ENCODE measurements around the gene SUPT3H.

The SUPT3H gene

GRCh38 chr6:44954281-44954680, 423.5 kb downstream of the SUPT3H start:
- Histone ChIP-seq H3K27me3 (ENCODE audit: control insufficient read depth, insufficient read depth, low read length) (no peaks in the 10 kb centered on the region), H3K27ac (ENCODE audit: low read depth, low read length) (no peak overlapping the region), H3K9ac (ENCODE audit: low read length) (no peak overlapping the region), H3K36me3 (ENCODE audit: control insufficient read depth, insufficient read depth, low read length) (peaks cover 2% of the 10 kb centered on the region), H3K4me3 (ENCODE audit: low read length) (no peak overlapping the region), H3K4me1 (ENCODE audit: control insufficient read depth, insufficient read depth, low read length) (no peaks in the 10 kb centered on the region)

- no peak overlapping the region for H3K4me3 ChIP-seq (ENCODE audit: low read length)
- no peaks in the 10 kb centered on the region for H3K4me1 ChIP-seq (ENCODE audit: control insufficient read depth, insufficient read depth, low read length)
- peaks cover 2% of the 10 kb centered on the region for H3K36me3 ChIP-seq (ENCODE audit: control insufficient read depth, insufficient read depth, low read length)
- H3K27me3 ChIP-seq (ENCODE audit: control insufficient read depth, insufficient read depth, low read length): no peaks in the 10 kb centered on the region
- no peak overlapping the region for H3K27ac ChIP-seq (ENCODE audit: low read depth, low read length)
- H3K9ac ChIP-seq (ENCODE audit: low read length): no peak overlapping the region
Observed at GRCh38 chr6:44951253-44951747, 426.4 kb downstream of the SUPT3H start.

- no peaks in the 10 kb centered on the region for H3K4me1 ChIP-seq (ENCODE audit: control insufficient read depth, insufficient read depth, low read length)
- H3K4me3 ChIP-seq (ENCODE audit: low read length): no peak overlapping the region
- H3K36me3 ChIP-seq (ENCODE audit: control insufficient read depth, insufficient read depth, low read length): peaks cover 2% of the 10 kb centered on the region
- H3K27me3 ChIP-seq (ENCODE audit: control insufficient read depth, insufficient read depth, low read length): no peaks in the 10 kb centered on the region
- no peak overlapping the region for H3K27ac ChIP-seq (ENCODE audit: low read depth, low read length)
- H3K9ac ChIP-seq (ENCODE audit: low read length): no peak overlapping the region
Observed at GRCh38 chr6:44949596-44950201, 428.0 kb downstream of the SUPT3H start.

GRCh38 chr6:44943541-44943940, 434.2 kb downstream of the SUPT3H start:
- H3K27ac ChIP-seq (ENCODE audit: low read depth, low read length): no peak overlapping the region
- H3K4me1 ChIP-seq (ENCODE audit: control insufficient read depth, insufficient read depth, low read length): no peaks in the 10 kb centered on the region
- H3K9ac ChIP-seq (ENCODE audit: low read length): no peak overlapping the region
- H3K27me3 ChIP-seq (ENCODE audit: control insufficient read depth, insufficient read depth, low read length): no peaks in the 10 kb centered on the region
- no peak overlapping the region for H3K4me3 ChIP-seq (ENCODE audit: low read length)
- H3K36me3 ChIP-seq (ENCODE audit: control insufficient read depth, insufficient read depth, low read length): no peaks in the 10 kb centered on the region

DNA sequence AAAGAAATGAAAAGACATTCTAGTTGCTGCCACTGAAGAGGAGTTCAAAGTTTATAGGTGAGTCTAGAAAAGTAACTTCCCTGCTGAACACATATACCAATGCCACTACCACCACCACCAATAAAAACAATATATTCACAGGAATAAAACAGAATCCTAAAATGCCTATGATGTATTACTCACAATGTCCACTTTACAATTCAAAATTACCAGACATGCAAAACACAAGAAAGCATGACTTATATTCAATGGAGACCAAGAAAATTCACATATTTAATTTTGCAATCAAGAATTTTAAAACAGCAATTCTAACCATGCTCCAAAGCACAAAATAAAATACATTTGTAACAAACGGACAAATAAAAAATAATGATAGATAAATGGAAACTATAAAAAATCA, 434.9 kb downstream of the SUPT3H start:
- Histone ChIP-seq H3K4me1 (ENCODE audit: control insufficient read depth, insufficient read depth, low read length) (no peaks in the 10 kb centered on the region), H3K27me3 (ENCODE audit: control insufficient read depth, insufficient read depth, low read length) (no peaks in the 10 kb centered on the region), H3K9ac (ENCODE audit: low read length) (no peak overlapping the region), H3K36me3 (ENCODE audit: control insufficient read depth, insufficient read depth, low read length) (no peaks in the 10 kb centered on the region), H3K27ac (ENCODE audit: low read depth, low read length) (no peak overlapping the region), H3K4me3 (ENCODE audit: low read length) (no peak overlapping the region)

GRCh38 chr6:44942201-44942600, 435.5 kb downstream of the SUPT3H start:
- Histone ChIP-seq H3K9ac (ENCODE audit: low read length) (no peak overlapping the region), H3K27ac (ENCODE audit: low read depth, low read length) (no peak overlapping the region), H3K4me3 (ENCODE audit: low read length) (no peak overlapping the region), H3K4me1 (ENCODE audit: control insufficient read depth, insufficient read depth, low read length) (no peaks in the 10 kb centered on the region), H3K27me3 (ENCODE audit: control insufficient read depth, insufficient read depth, low read length) (no peaks in the 10 kb centered on the region), H3K36me3 (ENCODE audit: control insufficient read depth, insufficient read depth, low read length) (no peaks in the 10 kb centered on the region)

GRCh38 chr6:44940367-44940766, 437.4 kb downstream of the SUPT3H start:
- Histone ChIP-seq H3K9ac (ENCODE audit: low read length) (no peak overlapping the region), H3K4me3 (ENCODE audit: low read length) (no peak overlapping the region), H3K4me1 (ENCODE audit: control insufficient read depth, insufficient read depth, low read length) (no peaks in the 10 kb centered on the region), H3K36me3 (ENCODE audit: control insufficient read depth, insufficient read depth, low read length) (no peaks in the 10 kb centered on the region), H3K27me3 (ENCODE audit: control insufficient read depth, insufficient read depth, low read length) (no peaks in the 10 kb centered on the region), H3K27ac (ENCODE audit: low read depth, low read length) (no peak overlapping the region)

- H3K4me1 ChIP-seq (ENCODE audit: control insufficient read depth, insufficient read depth, low read length): no peaks in the 10 kb centered on the region
- no peaks in the 10 kb centered on the region for H3K36me3 ChIP-seq (ENCODE audit: control insufficient read depth, insufficient read depth, low read length)
- H3K27ac ChIP-seq (ENCODE audit: low read depth, low read length): no peak overlapping the region
- H3K9ac ChIP-seq (ENCODE audit: low read length): no peak overlapping the region
- H3K4me3 ChIP-seq (ENCODE audit: low read length): no peak overlapping the region
- H3K27me3 ChIP-seq (ENCODE audit: control insufficient read depth, insufficient read depth, low read length): no peaks in the 10 kb centered on the region
Observed at GRCh38 chr6:44935693-44936300, 441.9 kb downstream of the SUPT3H start.

- no peak overlapping the region for H3K4me3 ChIP-seq (ENCODE audit: low read length)
- no peak overlapping the region for H3K9ac ChIP-seq (ENCODE audit: low read length)
- H3K4me1 ChIP-seq (ENCODE audit: control insufficient read depth, insufficient read depth, low read length): no peaks in the 10 kb centered on the region
- no peaks in the 10 kb centered on the region for H3K36me3 ChIP-seq (ENCODE audit: control insufficient read depth, insufficient read depth, low read length)
- no peaks in the 10 kb centered on the region for H3K27me3 ChIP-seq (ENCODE audit: control insufficient read depth, insufficient read depth, low read length)
- H3K27ac ChIP-seq (ENCODE audit: low read depth, low read length): no peak overlapping the region
Observed at GRCh38 chr6:44933108-44933507, 444.6 kb downstream of the SUPT3H start.

GRCh38 chr6:44932651-44933091, 445.1 kb downstream of the SUPT3H start:
- H3K36me3 ChIP-seq (ENCODE audit: control insufficient read depth, insufficient read depth, low read length): no peaks in the 10 kb centered on the region
- no peak overlapping the region for H3K27ac ChIP-seq (ENCODE audit: low read depth, low read length)
- no peaks in the 10 kb centered on the region for H3K4me1 ChIP-seq (ENCODE audit: control insufficient read depth, insufficient read depth, low read length)
- H3K9ac ChIP-seq (ENCODE audit: low read length): no peak overlapping the region
- H3K4me3 ChIP-seq (ENCODE audit: low read length): no peak overlapping the region
- no peaks in the 10 kb centered on the region for H3K27me3 ChIP-seq (ENCODE audit: control insufficient read depth, insufficient read depth, low read length)

DNA sequence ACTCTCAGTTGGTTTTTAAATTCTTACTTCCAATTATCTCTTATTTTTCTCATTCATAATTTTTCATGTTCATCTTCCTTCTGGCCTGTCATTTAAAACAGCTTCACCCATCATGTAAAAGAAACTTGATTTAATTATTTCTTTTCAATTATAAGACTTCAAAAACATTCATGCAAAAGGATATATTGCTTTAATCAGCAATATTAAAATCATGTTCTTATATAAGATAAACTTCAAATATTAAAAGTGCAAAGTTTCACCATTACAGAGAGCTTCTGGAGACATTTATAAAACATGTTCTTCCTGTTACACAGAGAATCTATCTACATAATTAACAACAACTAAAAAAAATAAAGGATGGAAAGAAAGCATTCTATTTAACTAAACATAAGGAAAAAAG, 446.3 kb downstream of the SUPT3H start:
- Histone ChIP-seq H3K4me1 (ENCODE audit: control insufficient read depth, insufficient read depth, low read length) (no peaks in the 10 kb centered on the region), H3K36me3 (ENCODE audit: control insufficient read depth, insufficient read depth, low read length) (no peaks in the 10 kb centered on the region), H3K9ac (ENCODE audit: low read length) (no peak overlapping the region), H3K27me3 (ENCODE audit: control insufficient read depth, insufficient read depth, low read length) (no peaks in the 10 kb centered on the region), H3K27ac (ENCODE audit: low read depth, low read length) (no peak overlapping the region), H3K4me3 (ENCODE audit: low read length) (no peak overlapping the region)

- Histone ChIP-seq H3K27me3 (ENCODE audit: control insufficient read depth, insufficient read depth, low read length) (no peaks in the 10 kb centered on the region), H3K4me3 (ENCODE audit: low read length) (no peak overlapping the region), H3K9ac (ENCODE audit: low read length) (no peak overlapping the region), H3K36me3 (ENCODE audit: control insufficient read depth, insufficient read depth, low read length) (no peaks in the 10 kb centered on the region), H3K4me1 (ENCODE audit: control insufficient read depth, insufficient read depth, low read length) (no peaks in the 10 kb centered on the region), H3K27ac (ENCODE audit: low read depth, low read length) (no peak overlapping the region)
Observed at GRCh38 chr6:44926556-44926955, 451.2 kb downstream of the SUPT3H start.

- Histone ChIP-seq H3K27me3 (ENCODE audit: control insufficient read depth, insufficient read depth, low read length) (no peaks in the 10 kb centered on the region), H3K4me3 (ENCODE audit: low read length) (no peak overlapping the region), H3K9ac (ENCODE audit: low read length) (no peak overlapping the region), H3K27ac (ENCODE audit: low read depth, low read length) (no peak overlapping the region), H3K4me1 (ENCODE audit: control insufficient read depth, insufficient read depth, low read length) (no peaks in the 10 kb centered on the region), H3K36me3 (ENCODE audit: control insufficient read depth, insufficient read depth, low read length) (no peaks in the 10 kb centered on the region)
Observed at GRCh38 chr6:44925100-44925739, 452.5 kb downstream of the SUPT3H start.

All from rectal smooth muscle tissue (tissue), 1 donor.